ENCODE data around the gene ZSWIM4. TPM values are rescaled to one million over a fixed set of nuclear protein-coding genes. Genes with fewer than 3 reads are reported as not detected.

Gene ZSWIM4
- total and polyA plus RNA-seq, 2 experiments from 2014 or later = 5.4 to 42.3 TPM

DNA sequence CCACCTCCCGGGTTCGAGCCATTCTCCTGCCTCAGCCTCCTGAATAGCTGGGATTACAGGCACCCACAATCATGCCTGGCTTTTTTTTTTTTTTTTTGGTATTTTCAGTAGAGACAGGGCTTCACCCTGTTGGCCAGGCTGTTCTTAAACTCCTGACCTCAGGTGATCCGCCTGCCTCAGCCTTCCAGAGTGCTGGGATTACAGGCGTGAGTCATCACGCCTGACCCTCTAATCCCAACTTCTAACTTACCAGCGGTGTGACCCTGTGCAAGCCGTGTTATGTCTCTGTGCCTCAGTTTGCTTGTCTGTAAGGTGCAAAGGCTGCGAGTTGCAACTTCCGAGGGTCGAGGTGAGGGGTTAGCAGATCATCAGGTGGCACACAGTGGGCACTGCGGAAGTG, 17.3 kb downstream of the ZSWIM4 start (continued):
- TF ChIP-seq, protein P1, sequence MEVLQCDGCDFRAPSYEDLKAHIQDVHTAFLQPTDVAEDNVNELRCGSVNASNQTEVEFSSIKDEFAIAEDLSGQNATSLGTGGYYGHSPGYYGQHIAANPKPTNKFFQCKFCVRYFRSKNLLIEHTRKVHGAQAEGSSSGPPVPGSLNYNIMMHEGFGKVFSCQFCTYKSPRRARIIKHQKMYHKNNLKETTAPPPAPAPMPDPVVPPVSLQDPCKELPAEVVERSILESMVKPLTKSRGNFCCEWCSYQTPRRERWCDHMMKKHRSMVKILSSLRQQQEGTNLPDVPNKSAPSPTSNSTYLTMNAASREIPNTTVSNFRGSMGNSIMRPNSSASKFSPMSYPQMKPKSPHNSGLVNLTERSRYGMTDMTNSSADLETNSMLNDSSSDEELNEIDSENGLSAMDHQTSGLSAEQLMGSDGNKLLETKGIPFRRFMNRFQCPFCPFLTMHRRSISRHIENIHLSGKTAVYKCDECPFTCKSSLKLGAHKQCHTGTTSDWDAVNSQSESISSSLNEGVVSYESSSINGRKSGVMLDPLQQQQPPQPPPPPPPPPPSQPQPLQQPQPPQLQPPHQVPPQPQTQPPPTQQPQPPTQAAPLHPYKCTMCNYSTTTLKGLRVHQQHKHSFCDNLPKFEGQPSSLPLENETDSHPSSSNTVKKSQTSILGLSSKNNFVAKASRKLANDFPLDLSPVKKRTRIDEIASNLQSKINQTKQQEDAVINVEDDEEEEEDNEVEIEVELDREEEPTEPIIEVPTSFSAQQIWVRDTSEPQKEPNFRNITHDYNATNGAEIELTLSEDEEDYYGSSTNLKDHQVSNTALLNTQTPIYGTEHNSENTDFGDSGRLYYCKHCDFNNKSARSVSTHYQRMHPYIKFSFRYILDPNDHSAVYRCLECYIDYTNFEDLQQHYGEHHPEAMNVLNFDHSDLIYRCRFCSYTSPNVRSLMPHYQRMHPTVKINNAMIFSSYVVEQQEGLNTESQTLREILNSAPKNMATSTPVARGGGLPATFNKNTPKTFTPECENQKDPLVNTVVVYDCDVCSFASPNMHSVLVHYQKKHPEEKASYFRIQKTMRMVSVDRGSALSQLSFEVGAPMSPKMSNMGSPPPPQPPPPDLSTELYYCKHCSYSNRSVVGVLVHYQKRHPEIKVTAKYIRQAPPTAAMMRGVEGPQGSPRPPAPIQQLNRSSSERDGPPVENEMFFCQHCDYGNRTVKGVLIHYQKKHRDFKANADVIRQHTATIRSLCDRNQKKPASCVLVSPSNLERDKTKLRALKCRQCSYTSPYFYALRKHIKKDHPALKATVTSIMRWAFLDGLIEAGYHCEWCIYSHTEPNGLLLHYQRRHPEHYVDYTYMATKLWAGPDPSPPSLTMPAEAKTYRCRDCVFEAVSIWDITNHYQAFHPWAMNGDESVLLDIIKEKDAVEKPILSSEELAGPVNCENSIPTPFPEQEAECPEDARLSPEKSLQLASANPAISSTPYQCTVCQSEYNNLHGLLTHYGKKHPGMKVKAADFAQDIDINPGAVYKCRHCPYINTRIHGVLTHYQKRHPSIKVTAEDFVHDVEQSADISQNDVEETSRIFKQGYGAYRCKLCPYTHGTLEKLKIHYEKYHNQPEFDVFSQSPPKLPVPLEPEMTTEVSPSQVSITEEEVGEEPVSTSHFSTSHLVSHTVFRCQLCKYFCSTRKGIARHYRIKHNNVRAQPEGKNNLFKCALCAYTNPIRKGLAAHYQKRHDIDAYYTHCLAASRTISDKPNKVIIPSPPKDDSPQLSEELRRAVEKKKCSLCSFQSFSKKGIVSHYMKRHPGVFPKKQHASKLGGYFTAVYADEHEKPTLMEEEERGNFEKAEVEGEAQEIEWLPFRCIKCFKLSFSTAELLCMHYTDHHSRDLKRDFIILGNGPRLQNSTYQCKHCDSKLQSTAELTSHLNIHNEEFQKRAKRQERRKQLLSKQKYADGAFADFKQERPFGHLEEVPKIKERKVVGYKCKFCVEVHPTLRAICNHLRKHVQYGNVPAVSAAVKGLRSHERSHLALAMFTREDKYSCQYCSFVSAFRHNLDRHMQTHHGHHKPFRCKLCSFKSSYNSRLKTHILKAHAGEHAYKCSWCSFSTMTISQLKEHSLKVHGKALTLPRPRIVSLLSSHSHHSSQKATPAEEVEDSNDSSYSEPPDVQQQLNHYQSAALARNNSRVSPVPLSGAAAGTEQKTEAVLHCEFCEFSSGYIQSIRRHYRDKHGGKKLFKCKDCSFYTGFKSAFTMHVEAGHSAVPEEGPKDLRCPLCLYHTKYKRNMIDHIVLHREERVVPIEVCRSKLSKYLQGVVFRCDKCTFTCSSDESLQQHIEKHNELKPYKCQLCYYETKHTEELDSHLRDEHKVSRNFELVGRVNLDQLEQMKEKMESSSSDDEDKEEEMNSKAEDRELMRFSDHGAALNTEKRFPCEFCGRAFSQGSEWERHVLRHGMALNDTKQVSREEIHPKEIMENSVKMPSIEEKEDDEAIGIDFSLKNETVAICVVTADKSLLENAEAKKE (CRISPR knock-in tag; IDR thresholded peaks at IDR 0.05) = no peak

DNA sequence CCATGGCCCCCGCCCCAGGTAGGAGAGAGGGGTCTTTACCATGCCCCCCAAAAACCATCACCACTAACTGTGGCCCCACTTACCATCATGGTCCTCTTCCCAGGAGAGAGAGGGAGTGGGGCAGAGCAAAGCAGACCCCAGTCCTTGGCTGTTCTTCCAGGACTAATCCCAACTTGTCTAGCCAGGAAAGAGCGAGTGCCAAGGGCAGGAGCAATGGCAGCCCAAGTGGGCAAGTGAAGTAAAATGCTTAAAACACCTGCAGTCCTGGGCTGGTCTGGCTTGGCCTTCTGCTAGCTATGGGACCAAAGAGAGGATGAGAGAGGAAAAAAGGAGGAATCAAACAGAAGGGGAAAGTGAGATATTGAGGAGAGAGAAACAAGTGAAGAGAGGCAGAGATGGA, 17.9 kb downstream of the ZSWIM4 start:
- H3K27ac ChIP-seq (ENCODE audit: low read depth) = no peak overlapping the region
- no peak overlapping the region for H3K4me3 ChIP-seq
- H3K4me1 ChIP-seq (ENCODE audit: insufficient read depth) = no peaks in the 10 kb centered on the region
- H4K20me1 ChIP-seq (replicated peaks; ENCODE audit: insufficient read depth) = no peaks in the 10 kb centered on the region
- ATAC-seq (no peak), DNase-seq (ENCODE audit: low spot score) (no peak)
- Mint-ChIP-seq H3K9me3 (no peaks in the 10 kb centered on the region; the same call in 2 of the 3 replicates), H3K4me1 (peaks cover under 1% of the 10 kb centered on the region; the same call in 1 of the 3 replicates), H3K27ac (no peak overlapping the region; the same call in 1 of the 2 replicates), H3K4me3 (no peak overlapping the region), H3K27me3 (ENCODE audit: insufficient read depth, low read depth, poor library complexity) (peaks cover 14% of the 10 kb centered on the region), H3K36me3 (ENCODE audit: low read depth) (peaks cover 48% of the 10 kb centered on the region)
- H3K36me3 ChIP-seq (ENCODE audit: insufficient read depth) = peaks cover 4% of the 10 kb centered on the region
- TF ChIP-seq, protein P2, sequence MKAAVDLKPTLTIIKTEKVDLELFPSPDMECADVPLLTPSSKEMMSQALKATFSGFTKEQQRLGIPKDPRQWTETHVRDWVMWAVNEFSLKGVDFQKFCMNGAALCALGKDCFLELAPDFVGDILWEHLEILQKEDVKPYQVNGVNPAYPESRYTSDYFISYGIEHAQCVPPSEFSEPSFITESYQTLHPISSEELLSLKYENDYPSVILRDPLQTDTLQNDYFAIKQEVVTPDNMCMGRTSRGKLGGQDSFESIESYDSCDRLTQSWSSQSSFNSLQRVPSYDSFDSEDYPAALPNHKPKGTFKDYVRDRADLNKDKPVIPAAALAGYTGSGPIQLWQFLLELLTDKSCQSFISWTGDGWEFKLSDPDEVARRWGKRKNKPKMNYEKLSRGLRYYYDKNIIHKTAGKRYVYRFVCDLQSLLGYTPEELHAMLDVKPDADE (IDR thresholded peaks at IDR 0.05) = no peak
- TF ChIP-seq EZH2 (IDR thresholded peaks at IDR 0.05; ENCODE audit: low read depth, unreplicated experiment) (no peak), NANOG (IDR thresholded peaks at IDR 0.05; ENCODE audit: borderline replicate concordance) (no peak)
- H2AFZ ChIP-seq = no peak overlapping the region
- 0 out of 2 replicates have a peak, but pooled peaks cover 4% of the 10 kb centered on the region for H3F3A ChIP-seq (replicated peaks; ENCODE audit: low read depth)
- H3K27me3 ChIP-seq (ENCODE audit: insufficient read depth) = no peaks in the 10 kb centered on the region
- H3K4me2 ChIP-seq = no peak overlapping the region
- no peaks in the 10 kb centered on the region for H3K79me2 ChIP-seq (replicated peaks; ENCODE audit: insufficient read depth)
- H3K9me2 ChIP-seq (ENCODE audit: insufficient read depth) = no peaks in the 10 kb centered on the region

All from GM23338 (cell line).